ENCODE measurements around the gene VWA2. TPM values are rescaled to one million over a fixed set of nuclear protein-coding genes. Genes with fewer than 3 reads are reported as not detected.

Gene VWA2
- total RNA-seq, 1 experiment from 2014 or later: not detected

GRCh38 chr10:114282526-114282925 is 43.5 kb downstream of the VWA2 start:
- Histone ChIP-seq H3K27me3 (no peaks in the 10 kb centered on the region), H3K4me3 (no peak overlapping the region), H3K36me3 (no peaks in the 10 kb centered on the region), H3K9me3 (no peaks in the 10 kb centered on the region)
- no peak for DNase-seq

- Histone ChIP-seq H3K9me3 (no peaks in the 10 kb centered on the region), H3K27me3 (no peaks in the 10 kb centered on the region), H3K4me3 (no peak overlapping the region), H3K36me3 (no peaks in the 10 kb centered on the region)
- no peak for DNase-seq
These were observed 44.0 kb downstream of the VWA2 start for GRCh38 chr10:114283091-114283490.

GRCh38 chr10:114283535-114284234 is 44.6 kb downstream of the VWA2 start:
- Histone ChIP-seq H3K9me3 (no peaks in the 10 kb centered on the region), H3K27me3 (no peaks in the 10 kb centered on the region), H3K36me3 (no peaks in the 10 kb centered on the region), H3K4me3 (no peak overlapping the region)
- DNase-seq: no peak

GRCh38 chr10:114284346-114285071 is 45.5 kb downstream of the VWA2 start:
- Histone ChIP-seq H3K9me3 (no peaks in the 10 kb centered on the region), H3K4me3 (no peak overlapping the region), H3K36me3 (no peaks in the 10 kb centered on the region), H3K27me3 (no peaks in the 10 kb centered on the region)
- no peak for DNase-seq

GRCh38 chr10:114285961-114286441 is 46.9 kb downstream of the VWA2 start:
- Histone ChIP-seq H3K4me3 (no peak overlapping the region), H3K27me3 (no peaks in the 10 kb centered on the region), H3K9me3 (no peaks in the 10 kb centered on the region), H3K36me3 (no peaks in the 10 kb centered on the region)
- no peak for DNase-seq

- DNase-seq: no peak
- Histone ChIP-seq H3K27me3 (no peaks in the 10 kb centered on the region), H3K9me3 (no peaks in the 10 kb centered on the region), H3K4me3 (no peak overlapping the region), H3K36me3 (no peaks in the 10 kb centered on the region)
These were observed 47.9 kb downstream of the VWA2 start for GRCh38 chr10:114286921-114287320.

- H3K36me3 ChIP-seq: no peaks in the 10 kb centered on the region
- no peak for DNase-seq
- H3K27me3 ChIP-seq: no peaks in the 10 kb centered on the region
- no peak overlapping the region for H3K4me3 ChIP-seq
- no peaks in the 10 kb centered on the region for H3K9me3 ChIP-seq
These were observed 49.5 kb downstream of the VWA2 start for GRCh38 chr10:114288424-114289095.

GRCh38 chr10:114289096-114289436 is 50.0 kb downstream of the VWA2 start:
- DNase-seq: no peak
- no peaks in the 10 kb centered on the region for H3K27me3 ChIP-seq
- H3K36me3 ChIP-seq: no peaks in the 10 kb centered on the region
- no peaks in the 10 kb centered on the region for H3K9me3 ChIP-seq
- no peak overlapping the region for H3K4me3 ChIP-seq

- H3K4me3 ChIP-seq: no peak overlapping the region
- DNase-seq: no peak
- no peaks in the 10 kb centered on the region for H3K27me3 ChIP-seq
- H3K9me3 ChIP-seq: no peaks in the 10 kb centered on the region
- no peaks in the 10 kb centered on the region for H3K36me3 ChIP-seq
These were observed 51.0 kb downstream of the VWA2 start for GRCh38 chr10:114290038-114290437.

GRCh38 chr10:114291076-114291475 is 52.0 kb downstream of the VWA2 start:
- Histone ChIP-seq H3K36me3 (no peaks in the 10 kb centered on the region), H3K9me3 (peaks cover 8% of the 10 kb centered on the region; the same call in 1 of the 2 replicates), H3K4me3 (no peak overlapping the region), H3K27me3 (no peaks in the 10 kb centered on the region)
- DNase-seq: no peak

GRCh38 chr10:114291516-114291915 is 52.5 kb downstream of the VWA2 start:
- H3K9me3 ChIP-seq: peaks cover 8% of the 10 kb centered on the region; the same call in 1 of the 2 replicates
- H3K27me3 ChIP-seq: no peaks in the 10 kb centered on the region
- H3K36me3 ChIP-seq: no peaks in the 10 kb centered on the region
- no peak for DNase-seq
- no peak overlapping the region for H3K4me3 ChIP-seq

- no peaks in the 10 kb centered on the region for H3K27me3 ChIP-seq
- DNase-seq: no peak
- H3K36me3 ChIP-seq: no peaks in the 10 kb centered on the region
- peaks cover 8% of the 10 kb centered on the region; the same call in 1 of the 2 replicates for H3K9me3 ChIP-seq
- no peak overlapping the region for H3K4me3 ChIP-seq
These were observed 54.0 kb downstream of the VWA2 start for GRCh38 chr10:114293075-114293474.

- H3K9me3 ChIP-seq: peaks cover 8% of the 10 kb centered on the region; the same call in 1 of the 2 replicates
- no peak overlapping the region for H3K4me3 ChIP-seq
- no peaks in the 10 kb centered on the region for H3K36me3 ChIP-seq
- no peak for DNase-seq
- no peaks in the 10 kb centered on the region for H3K27me3 ChIP-seq
These were observed 55.5 kb downstream of the VWA2 start for GRCh38 chr10:114294549-114294948.

GRCh38 chr10:114295393-114295792 is 56.3 kb downstream of the VWA2 start:
- Histone ChIP-seq H3K4me3 (no peak overlapping the region), H3K36me3 (no peaks in the 10 kb centered on the region), H3K9me3 (peaks cover 8% of the 10 kb centered on the region; the same call in 1 of the 2 replicates), H3K27me3 (no peaks in the 10 kb centered on the region)
- DNase-seq: no peak

GRCh38 chr10:114297136-114297705 is 58.2 kb downstream of the VWA2 start:
- Histone ChIP-seq H3K36me3 (no peaks in the 10 kb centered on the region), H3K27me3 (no peaks in the 10 kb centered on the region), H3K9me3 (peaks cover 8% of the 10 kb centered on the region; the same call in 1 of the 2 replicates), H3K4me3 (no peak overlapping the region)
- DNase-seq: no peak

GRCh38 chr10:114300036-114300645 is 61.1 kb downstream of the VWA2 start:
- no peak for DNase-seq
- Histone ChIP-seq H3K27me3 (no peaks in the 10 kb centered on the region), H3K4me3 (no peak overlapping the region), H3K36me3 (no peaks in the 10 kb centered on the region), H3K9me3 (peaks cover 7% of the 10 kb centered on the region; the same call in 1 of the 2 replicates)

GRCh38 chr10:114301177-114301576 is 62.1 kb downstream of the VWA2 start:
- no peak overlapping the region for H3K4me3 ChIP-seq
- no peaks in the 10 kb centered on the region for H3K27me3 ChIP-seq
- H3K36me3 ChIP-seq: no peaks in the 10 kb centered on the region
- H3K9me3 ChIP-seq: no peaks in the 10 kb centered on the region
- no peak for DNase-seq
